ENCODE measurements around the gene MBOAT1. TPM values are rescaled to one million over a fixed set of nuclear protein-coding genes. Genes with fewer than 3 reads are reported as not detected.

MBOAT1 gene
- total and polyA plus RNA-seq, 9 donors = 8.5 to 30.2 (median 12.7) TPM

GRCh38 chr6:20084411-20084810 lies 127.9 kb downstream of the MBOAT1 start:
- TF ChIP-seq POLR2A (IDR thresholded peaks at IDR 0.05) (no peak), CTCF (IDR thresholded peaks at IDR 0.05) (no peak), EP300 (IDR thresholded peaks at IDR 0.05) (no peak)
- Histone ChIP-seq H3K4me1 (ENCODE audit: insufficient read depth) (no peaks in the 10 kb centered on the region), H3K27ac (no peak overlapping the region), H3K36me3 (no peaks in the 10 kb centered on the region), H3K9me3 (no peaks in the 10 kb centered on the region), H3K4me3 (no peak overlapping the region), H3K27me3 (no peaks in the 10 kb centered on the region)
- no peak for DNase-seq
- intact Hi-C loops (cut with DNase I) = no loop called here

- H3K36me3 ChIP-seq = no peaks in the 10 kb centered on the region
- intact Hi-C loops (cut with DNase I) = no loop called here
- H3K9me3 ChIP-seq = no peaks in the 10 kb centered on the region
- DNase-seq = no peak
- no peak overlapping the region for H3K27ac ChIP-seq
- no peak overlapping the region for H3K4me3 ChIP-seq
- no peak for TF ChIP-seq POLR2A (IDR thresholded peaks at IDR 0.05)
- TF ChIP-seq EP300 (IDR thresholded peaks at IDR 0.05) = no peak
- TF ChIP-seq CTCF (IDR thresholded peaks at IDR 0.05) = no peak
- no peaks in the 10 kb centered on the region for H3K27me3 ChIP-seq
- WGBS, 3 donors = 94 to 96% (median 96%) methylated on average over 6 of the region's 6 CpGs
- H3K4me1 ChIP-seq (ENCODE audit: insufficient read depth) = no peaks in the 10 kb centered on the region
Measured at GRCh38 chr6:20071998-20072397, 140.3 kb downstream of the MBOAT1 start.

- Histone ChIP-seq H3K4me3 (no peak overlapping the region), H3K4me1 (ENCODE audit: insufficient read depth) (no peaks in the 10 kb centered on the region), H3K27me3 (no peaks in the 10 kb centered on the region), H3K27ac (no peak overlapping the region), H3K9me3 (no peaks in the 10 kb centered on the region), H3K36me3 (no peaks in the 10 kb centered on the region)
- 90 to 95% (median 93%) methylated on average over 3 of the region's 3 CpGs for WGBS, 3 donors
- no peak for DNase-seq
- TF ChIP-seq CTCF (IDR thresholded peaks at IDR 0.05) (no peak), EP300 (IDR thresholded peaks at IDR 0.05) (no peak), POLR2A (IDR thresholded peaks at IDR 0.05) (no peak)
- intact Hi-C loops (cut with DNase I) = no loop called here
Measured at GRCh38 chr6:20070047-20070446, 142.2 kb downstream of the MBOAT1 start.

- H3K4me3 ChIP-seq = no peak overlapping the region
- no peak for TF ChIP-seq CTCF (IDR thresholded peaks at IDR 0.05)
- no peak for TF ChIP-seq EP300 (IDR thresholded peaks at IDR 0.05)
- TF ChIP-seq POLR2A (IDR thresholded peaks at IDR 0.05) = no peak
- H3K36me3 ChIP-seq = no peaks in the 10 kb centered on the region
- no peak overlapping the region for H3K27ac ChIP-seq
- intact Hi-C loops (cut with DNase I) = no loop called here
- H3K9me3 ChIP-seq = no peaks in the 10 kb centered on the region
- H3K4me1 ChIP-seq (ENCODE audit: insufficient read depth) = no peaks in the 10 kb centered on the region
- WGBS, 3 donors = 62 to 76% (median 65%) methylated on average over 12 of the region's 12 CpGs
- no peaks in the 10 kb centered on the region for H3K27me3 ChIP-seq
- DNase-seq = no peak
Measured at GRCh38 chr6:20069021-20069522, 143.2 kb downstream of the MBOAT1 start.
